Measurements from ENCODE around the gene DNMT3L.

DNMT3L gene

DNA sequence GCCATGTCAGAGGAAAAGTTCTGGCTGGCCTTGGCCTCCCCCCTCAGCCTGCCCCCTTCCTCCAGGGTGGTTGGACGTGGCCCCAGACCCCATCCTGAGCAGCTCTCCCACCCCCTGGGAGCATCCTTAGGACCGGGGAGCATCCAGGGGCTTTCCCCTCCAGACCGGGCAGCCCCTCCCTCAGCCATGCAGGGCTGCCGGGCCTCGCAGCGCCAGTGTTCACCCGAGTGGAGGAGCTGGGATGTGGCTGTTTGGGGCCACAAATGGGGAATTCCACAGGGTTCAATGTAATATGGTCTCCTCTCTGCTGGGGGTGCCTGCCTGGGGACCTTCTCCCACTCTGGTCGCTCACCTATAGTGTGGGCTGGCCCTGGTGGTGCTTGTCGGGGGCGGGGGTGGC lies 33.9 kb upstream of the DNMT3L start:
- TF ChIP-seq TCF12 (IDR thresholded peaks at IDR 0.05; ENCODE audit: low read depth) (no peak), ZBTB7A (IDR thresholded peaks at IDR 0.05; ENCODE audit: low read depth) (peak; percentile 63; the same call in 1 of the 2 replicates)

DNA sequence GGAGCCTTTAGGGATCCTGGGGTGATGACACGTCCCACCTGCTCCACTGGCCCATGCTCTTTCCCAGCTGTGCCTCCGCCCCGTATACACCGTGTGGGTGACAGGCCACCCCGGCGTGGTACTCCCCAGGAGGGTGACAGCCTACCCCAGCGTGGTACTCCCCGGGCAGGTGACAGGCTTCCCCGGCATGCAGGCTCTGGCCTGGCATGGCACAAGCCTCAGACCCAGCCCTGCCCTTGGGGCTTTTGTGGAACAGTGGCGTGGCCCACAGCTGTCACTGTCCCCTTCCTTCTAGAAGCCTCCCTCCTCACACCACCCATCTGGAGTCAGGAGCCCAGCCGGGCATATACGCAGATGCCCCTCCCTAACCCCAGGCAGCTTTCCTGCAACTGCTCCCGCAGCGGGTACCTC lies 33.5 kb upstream of the DNMT3L start:
- TF ChIP-seq EP300 (IDR thresholded peaks at IDR 0.05; ENCODE audit: borderline replicate concordance) (no peak), NFIC (IDR thresholded peaks at IDR 0.05) (no peak), EGR1 (IDR thresholded peaks at IDR 0.05) (no peak), TAF1 (IDR thresholded peaks at IDR 0.05; ENCODE audit: low read depth) (no peak), FOXM1 (IDR thresholded peaks at IDR 0.05; ENCODE audit: borderline replicate concordance, low read depth) (no peak), YY1 (IDR thresholded peaks at IDR 0.05; ENCODE audit: low read depth) (no peak), TEAD4 (IDR thresholded peaks at IDR 0.05) (no peak), CREB1 (IDR thresholded peaks at IDR 0.05; ENCODE audit: low read depth) (no peak), CEBPB (IDR thresholded peaks at IDR 0.05) (no peak)
- TF ChIP-seq, protein P1, sequence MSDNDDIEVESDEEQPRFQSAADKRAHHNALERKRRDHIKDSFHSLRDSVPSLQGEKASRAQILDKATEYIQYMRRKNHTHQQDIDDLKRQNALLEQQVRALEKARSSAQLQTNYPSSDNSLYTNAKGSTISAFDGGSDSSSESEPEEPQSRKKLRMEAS (IDR thresholded peaks at IDR 0.05) = no peak
- TF ChIP-seq, protein P2, sequence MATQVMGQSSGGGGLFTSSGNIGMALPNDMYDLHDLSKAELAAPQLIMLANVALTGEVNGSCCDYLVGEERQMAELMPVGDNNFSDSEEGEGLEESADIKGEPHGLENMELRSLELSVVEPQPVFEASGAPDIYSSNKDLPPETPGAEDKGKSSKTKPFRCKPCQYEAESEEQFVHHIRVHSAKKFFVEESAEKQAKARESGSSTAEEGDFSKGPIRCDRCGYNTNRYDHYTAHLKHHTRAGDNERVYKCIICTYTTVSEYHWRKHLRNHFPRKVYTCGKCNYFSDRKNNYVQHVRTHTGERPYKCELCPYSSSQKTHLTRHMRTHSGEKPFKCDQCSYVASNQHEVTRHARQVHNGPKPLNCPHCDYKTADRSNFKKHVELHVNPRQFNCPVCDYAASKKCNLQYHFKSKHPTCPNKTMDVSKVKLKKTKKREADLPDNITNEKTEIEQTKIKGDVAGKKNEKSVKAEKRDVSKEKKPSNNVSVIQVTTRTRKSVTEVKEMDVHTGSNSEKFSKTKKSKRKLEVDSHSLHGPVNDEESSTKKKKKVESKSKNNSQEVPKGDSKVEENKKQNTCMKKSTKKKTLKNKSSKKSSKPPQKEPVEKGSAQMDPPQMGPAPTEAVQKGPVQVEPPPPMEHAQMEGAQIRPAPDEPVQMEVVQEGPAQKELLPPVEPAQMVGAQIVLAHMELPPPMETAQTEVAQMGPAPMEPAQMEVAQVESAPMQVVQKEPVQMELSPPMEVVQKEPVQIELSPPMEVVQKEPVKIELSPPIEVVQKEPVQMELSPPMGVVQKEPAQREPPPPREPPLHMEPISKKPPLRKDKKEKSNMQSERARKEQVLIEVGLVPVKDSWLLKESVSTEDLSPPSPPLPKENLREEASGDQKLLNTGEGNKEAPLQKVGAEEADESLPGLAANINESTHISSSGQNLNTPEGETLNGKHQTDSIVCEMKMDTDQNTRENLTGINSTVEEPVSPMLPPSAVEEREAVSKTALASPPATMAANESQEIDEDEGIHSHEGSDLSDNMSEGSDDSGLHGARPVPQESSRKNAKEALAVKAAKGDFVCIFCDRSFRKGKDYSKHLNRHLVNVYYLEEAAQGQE (IDR thresholded peaks at IDR 0.05; ENCODE audit: low read depth) = no peak
- TF ChIP-seq, protein P3, sequence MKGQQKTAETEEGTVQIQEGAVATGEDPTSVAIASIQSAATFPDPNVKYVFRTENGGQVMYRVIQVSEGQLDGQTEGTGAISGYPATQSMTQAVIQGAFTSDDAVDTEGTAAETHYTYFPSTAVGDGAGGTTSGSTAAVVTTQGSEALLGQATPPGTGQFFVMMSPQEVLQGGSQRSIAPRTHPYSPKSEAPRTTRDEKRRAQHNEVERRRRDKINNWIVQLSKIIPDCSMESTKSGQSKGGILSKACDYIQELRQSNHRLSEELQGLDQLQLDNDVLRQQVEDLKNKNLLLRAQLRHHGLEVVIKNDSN (IDR thresholded peaks at IDR 0.05) = no peak

DNA sequence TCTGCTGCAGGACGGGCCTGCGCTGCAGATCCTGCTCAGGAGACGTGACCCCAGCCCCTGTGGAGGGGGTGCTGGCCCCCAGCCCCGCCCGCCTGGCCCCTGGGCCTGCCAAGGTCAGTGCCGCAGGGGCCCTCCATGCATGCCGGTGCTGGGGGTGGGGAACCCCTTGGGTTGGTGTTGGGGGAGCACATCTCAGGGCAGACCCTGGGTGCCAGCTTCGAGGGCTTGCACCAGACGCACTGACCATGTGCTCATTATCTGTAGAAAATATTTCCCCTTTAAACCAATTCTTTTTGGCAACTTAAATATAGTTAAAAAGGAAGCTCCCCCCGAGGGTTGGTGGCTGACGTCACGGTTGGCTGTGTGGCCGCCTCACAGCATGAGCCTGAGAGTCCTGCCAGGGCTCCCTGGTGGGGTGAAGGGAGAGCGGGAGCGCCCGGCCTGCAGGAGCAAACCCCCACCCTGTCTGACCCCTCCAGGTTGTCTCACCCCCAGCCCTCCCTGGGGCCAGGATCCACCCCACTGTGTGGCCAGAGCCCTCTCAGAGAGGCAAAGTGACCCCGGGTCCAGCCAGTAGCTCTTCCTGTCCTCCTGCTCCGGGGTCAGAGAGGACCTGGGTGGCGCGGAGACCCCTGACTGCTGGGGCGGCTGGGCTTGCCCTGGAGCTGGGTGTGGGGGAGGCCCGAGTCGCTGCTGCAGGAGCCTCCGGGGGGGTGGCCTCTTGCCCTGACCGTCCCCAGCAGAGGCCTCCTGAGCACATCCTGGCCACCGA lies 32.9 kb upstream of the DNMT3L start:
- TF ChIP-seq RAD21 (IDR thresholded peaks at IDR 0.05; ENCODE audit: low read depth) (no peak), CEBPB (IDR thresholded peaks at IDR 0.05) (no peak), TAF1 (IDR thresholded peaks at IDR 0.05; ENCODE audit: low read depth) (no peak), ZBTB7A (IDR thresholded peaks at IDR 0.05; ENCODE audit: low read depth) (peak; percentile 69), EGR1 (IDR thresholded peaks at IDR 0.05) (no peak), TEAD4 (IDR thresholded peaks at IDR 0.05) (no peak), NFIC (IDR thresholded peaks at IDR 0.05) (peak; percentile 94), CREB1 (IDR thresholded peaks at IDR 0.05; ENCODE audit: low read depth) (0 out of 2 replicates have a peak, but pooled peaks have one; percentile 29), EP300 (IDR thresholded peaks at IDR 0.05; ENCODE audit: borderline replicate concordance) (peak; percentile 51; the same call in 1 of the 2 replicates)
- TF ChIP-seq, protein P3 (IDR thresholded peaks at IDR 0.05) = no peak
- TF ChIP-seq, protein P1 (IDR thresholded peaks at IDR 0.05) = peak; percentile 68

DNA sequence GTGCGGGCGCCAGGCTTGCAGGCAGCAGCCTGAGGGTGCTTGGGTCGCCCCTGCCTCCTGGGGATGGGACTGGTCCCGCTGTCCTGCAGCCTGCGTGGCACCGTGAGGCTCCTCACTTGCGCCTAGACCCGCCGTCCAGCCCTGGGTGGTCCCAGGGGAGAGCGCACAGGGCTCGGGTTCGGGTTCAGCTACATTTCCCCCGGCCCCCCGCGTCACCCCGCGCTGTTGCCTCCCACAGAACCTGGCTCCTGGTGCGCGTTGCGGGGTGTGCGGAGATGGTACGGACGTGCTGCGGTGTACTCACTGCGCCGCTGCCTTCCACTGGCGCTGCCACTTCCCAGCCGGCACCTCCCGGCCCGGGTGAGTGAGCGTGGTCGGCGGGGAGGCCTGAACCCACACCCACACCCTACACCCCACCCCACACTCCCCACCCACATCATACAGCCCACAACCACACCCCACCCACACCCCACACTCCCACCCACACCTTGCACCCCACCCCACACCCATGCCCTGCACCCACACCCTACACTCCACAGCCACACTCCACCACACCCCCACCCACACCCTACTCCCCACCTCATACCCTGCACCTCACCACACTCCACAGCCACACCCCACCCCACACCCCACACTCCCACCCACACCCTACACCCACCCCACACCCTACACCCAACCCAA lies 32.0 kb upstream of the DNMT3L start:
- TF ChIP-seq TEAD4 (IDR thresholded peaks at IDR 0.05) (no peak), EGR1 (IDR thresholded peaks at IDR 0.05) (no peak), RAD21 (IDR thresholded peaks at IDR 0.05; ENCODE audit: low read depth) (no peak), TAF1 (IDR thresholded peaks at IDR 0.05; ENCODE audit: low read depth) (no peak), EP300 (IDR thresholded peaks at IDR 0.05; ENCODE audit: borderline replicate concordance) (no peak), TCF12 (IDR thresholded peaks at IDR 0.05; ENCODE audit: low read depth) (no peak)
- TF ChIP-seq, protein P3 (IDR thresholded peaks at IDR 0.05) = no peak

DNA sequence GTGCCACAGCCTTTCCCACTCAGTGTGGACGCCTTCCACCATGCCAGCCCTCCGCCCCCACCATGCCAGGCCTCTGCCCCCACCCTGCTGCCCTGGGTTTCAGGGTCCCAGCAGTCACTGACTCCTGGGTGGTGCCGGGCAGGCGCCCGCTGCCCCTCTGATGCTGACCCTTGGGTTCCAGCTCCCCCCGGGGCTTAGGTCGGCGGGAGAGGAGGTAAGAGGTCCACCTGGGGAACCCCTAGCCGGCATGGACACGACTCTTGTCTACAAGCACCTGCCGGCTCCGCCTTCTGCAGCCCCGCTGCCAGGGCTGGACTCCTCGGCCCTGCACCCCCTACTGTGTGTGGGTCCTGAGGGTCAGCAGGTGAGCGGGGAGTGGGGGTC lies 31.1 kb upstream of the DNMT3L start:
- TF ChIP-seq FOXM1 (IDR thresholded peaks at IDR 0.05; ENCODE audit: borderline replicate concordance, low read depth) = no peak
- TF ChIP-seq, protein P3 (IDR thresholded peaks at IDR 0.05) = no peak
- TF ChIP-seq TCF12 (IDR thresholded peaks at IDR 0.05; ENCODE audit: low read depth) = no peak
- TF ChIP-seq, protein P1 (IDR thresholded peaks at IDR 0.05) = no peak
- TF ChIP-seq, protein P2 (IDR thresholded peaks at IDR 0.05; ENCODE audit: low read depth) = no peak
- no peak for TF ChIP-seq TEAD4 (IDR thresholded peaks at IDR 0.05)
- no peak for TF ChIP-seq YY1 (IDR thresholded peaks at IDR 0.05; ENCODE audit: low read depth)
- TF ChIP-seq TAF1 (IDR thresholded peaks at IDR 0.05; ENCODE audit: low read depth) = no peak
- TF ChIP-seq ZBTB7A (IDR thresholded peaks at IDR 0.05; ENCODE audit: low read depth) = no peak
- TF ChIP-seq CREB1 (IDR thresholded peaks at IDR 0.05; ENCODE audit: low read depth) = no peak
- TF ChIP-seq EP300 (IDR thresholded peaks at IDR 0.05; ENCODE audit: borderline replicate concordance) = no peak
- no peak for TF ChIP-seq NFIC (IDR thresholded peaks at IDR 0.05)
- no peak for TF ChIP-seq RAD21 (IDR thresholded peaks at IDR 0.05; ENCODE audit: low read depth)
- TF ChIP-seq EGR1 (IDR thresholded peaks at IDR 0.05) = no peak
- no peak for TF ChIP-seq CEBPB (IDR thresholded peaks at IDR 0.05)
